ENCODE data around the gene NLRP5. TPM values are rescaled to one million over a fixed set of nuclear protein-coding genes. Genes with fewer than 3 reads are reported as not detected.

The NLRP5 gene
- total and polyA plus RNA-seq, 2 of the 4 experiments (the other 2 are of a cell fraction): not detected

GRCh38 chr19:56079609-56080008 is 93.0 kb downstream of the NLRP5 start:
- intact Hi-C loops (cut with micrococcal nuclease): loop anchor here (1.0 to 2.0 kb wide), 5 partner anchors 41 to 254 kb away; partner anchors contain the start of genes ZNF444 and ZNF787
- H2BK20ac ChIP-seq (ENCODE audit: low read depth, low read length): no peak overlapping the region
- no peak overlapping the region for H3K4me2 ChIP-seq (ENCODE audit: low read depth, low read length)
- H3K79me1 ChIP-seq (ENCODE audit: low read depth in 1 of 2, low read length in 2 of 2): peaks cover 0 to 3% of the 10 kb centered on the region in 2 experiments; a peak in 1 of 4 replicates
- H2AK5ac ChIP-seq (ENCODE audit: low read depth, low read length): no peak overlapping the region
- no peak overlapping the region for H4K5ac ChIP-seq (ENCODE audit: low read depth, low read length)
- H2BK120ac ChIP-seq (ENCODE audit: low read depth, low read length): no peak overlapping the region
- no peak overlapping the region for H3K27ac ChIP-seq (ENCODE audit: insufficient read depth, low read length)
- no peak for ATAC-seq (ENCODE audit: low read depth)
- H3K4me1 ChIP-seq (ENCODE audit: control insufficient read depth, insufficient read depth, low read length): peaks cover 4% of the 10 kb centered on the region; the same call in 1 of the 2 replicates
- no peak overlapping the region for H3K18ac ChIP-seq (ENCODE audit: low read depth, low read length)
- ChIA-PET POLR2A (ENCODE audit: unreplicated experiment) (no interaction called here), CTCF (interaction anchor here (1.3 to 3.8 kb wide), 4 partner anchors 13 to 253 kb away, joined by 3 to 22 read pairs (median 4); no protein-coding TSS in a partner anchor)
- no TSS peak for BruUV-seq (replicated peaks)
- H3K27me3 ChIP-seq (ENCODE audit: control insufficient read depth, insufficient read depth, low read length): no peaks in the 10 kb centered on the region
- H3K9me3 ChIP-seq (ENCODE audit: control insufficient read depth, insufficient read depth, low read length): no peaks in the 10 kb centered on the region
- H2BK5ac ChIP-seq (ENCODE audit: low read depth, low read length, poor library complexity, severe bottlenecking): no peak overlapping the region
- no peak overlapping the region for H2AFZ ChIP-seq (replicated peaks; ENCODE audit: low read length, poor library complexity)
- H3K9ac ChIP-seq (ENCODE audit: low read depth, low read length): no peak overlapping the region
- H4K91ac ChIP-seq (ENCODE audit: insufficient read depth, low read depth, low read length): no peak overlapping the region
- TF ChIP-seq BHLHE40 (IDR thresholded peaks at IDR 0.05; ENCODE audit: low read depth, low read length) (no peak), FOS (IDR thresholded peaks at IDR 0.05; ENCODE audit: low read depth, low read length) (no peak), MAZ (IDR thresholded peaks at IDR 0.05; ENCODE audit: borderline replicate concordance, low read depth, low read length) (no peak), POLR2A (IDR thresholded peaks at IDR 0.05; ENCODE audit: low read depth, low read length) (no peak), CEBPB (IDR thresholded peaks at IDR 0.05; ENCODE audit: low read depth, low read length) (no peak), NFE2L2 (IDR thresholded peaks at IDR 0.05; ENCODE audit: low read depth, low read length) (no peak), CHD1 (IDR thresholded peaks at IDR 0.05; ENCODE audit: low read depth, low read length) (no peak), USF2 (IDR thresholded peaks at IDR 0.05; ENCODE audit: low read depth, low read length) (no peak), RCOR1 (IDR thresholded peaks at IDR 0.05; ENCODE audit: insufficient replicate concordance, low read length) (no peak), MXI1 (IDR thresholded peaks at IDR 0.05; ENCODE audit: borderline replicate concordance, low read depth, low read length) (no peak)
- TF ChIP-seq, protein P1, sequence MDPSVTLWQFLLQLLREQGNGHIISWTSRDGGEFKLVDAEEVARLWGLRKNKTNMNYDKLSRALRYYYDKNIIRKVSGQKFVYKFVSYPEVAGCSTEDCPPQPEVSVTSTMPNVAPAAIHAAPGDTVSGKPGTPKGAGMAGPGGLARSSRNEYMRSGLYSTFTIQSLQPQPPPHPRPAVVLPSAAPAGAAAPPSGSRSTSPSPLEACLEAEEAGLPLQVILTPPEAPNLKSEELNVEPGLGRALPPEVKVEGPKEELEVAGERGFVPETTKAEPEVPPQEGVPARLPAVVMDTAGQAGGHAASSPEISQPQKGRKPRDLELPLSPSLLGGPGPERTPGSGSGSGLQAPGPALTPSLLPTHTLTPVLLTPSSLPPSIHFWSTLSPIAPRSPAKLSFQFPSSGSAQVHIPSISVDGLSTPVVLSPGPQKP (IDR thresholded peaks at IDR 0.05; ENCODE audit: borderline replicate concordance, low read depth, low read length): no peak
- TF ChIP-seq, protein P2, sequence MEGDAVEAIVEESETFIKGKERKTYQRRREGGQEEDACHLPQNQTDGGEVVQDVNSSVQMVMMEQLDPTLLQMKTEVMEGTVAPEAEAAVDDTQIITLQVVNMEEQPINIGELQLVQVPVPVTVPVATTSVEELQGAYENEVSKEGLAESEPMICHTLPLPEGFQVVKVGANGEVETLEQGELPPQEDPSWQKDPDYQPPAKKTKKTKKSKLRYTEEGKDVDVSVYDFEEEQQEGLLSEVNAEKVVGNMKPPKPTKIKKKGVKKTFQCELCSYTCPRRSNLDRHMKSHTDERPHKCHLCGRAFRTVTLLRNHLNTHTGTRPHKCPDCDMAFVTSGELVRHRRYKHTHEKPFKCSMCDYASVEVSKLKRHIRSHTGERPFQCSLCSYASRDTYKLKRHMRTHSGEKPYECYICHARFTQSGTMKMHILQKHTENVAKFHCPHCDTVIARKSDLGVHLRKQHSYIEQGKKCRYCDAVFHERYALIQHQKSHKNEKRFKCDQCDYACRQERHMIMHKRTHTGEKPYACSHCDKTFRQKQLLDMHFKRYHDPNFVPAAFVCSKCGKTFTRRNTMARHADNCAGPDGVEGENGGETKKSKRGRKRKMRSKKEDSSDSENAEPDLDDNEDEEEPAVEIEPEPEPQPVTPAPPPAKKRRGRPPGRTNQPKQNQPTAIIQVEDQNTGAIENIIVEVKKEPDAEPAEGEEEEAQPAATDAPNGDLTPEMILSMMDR (conservative IDR thresholded peaks at IDR 0.05; ENCODE audit: low read depth, low read length): no peak
- no peak for DNase-seq
- H3K36me3 ChIP-seq (ENCODE audit: control insufficient read depth, insufficient read depth, low read length): no peaks in the 10 kb centered on the region
- H2BK15ac ChIP-seq (ENCODE audit: low read depth, low read length): no peak overlapping the region
- no peak overlapping the region for H3K23ac ChIP-seq (ENCODE audit: low read depth, low read length)
- 0 out of 2 replicates have a peak, but pooled peaks cover 2% of the 10 kb centered on the region for H3K9me1 ChIP-seq (ENCODE audit: insufficient read depth, low read length)
- peaks cover 7% of the 10 kb centered on the region; the same call in 1 of the 2 replicates for H4K20me1 ChIP-seq (ENCODE audit: insufficient read depth, low read length)
- H3K14ac ChIP-seq (replicated peaks; ENCODE audit: low read depth, low read length): no peak overlapping the region
- no peak overlapping the region for H3K56ac ChIP-seq (ENCODE audit: extremely low read depth, insufficient read depth, low read length)
- in situ Hi-C loops (cut with MboI; ENCODE audit: low sequenced_read_pairs): loop anchor here (5.0 to 10.0 kb wide), 2 partner anchors 88 to 175 kb away; no protein-coding TSS in a partner anchor
- H3K4ac ChIP-seq (ENCODE audit: low read depth, low read length): no peak overlapping the region
- no peak overlapping the region for H2AK9ac ChIP-seq (replicated peaks; ENCODE audit: low read depth, low read length, poor library complexity)
- H4K8ac ChIP-seq (ENCODE audit: low read depth in 2 of 2, low read length in 2 of 2): no peak overlapping the region
- WGBS, 2 experiments (ENCODE audit: extremely low coverage in 2 of 2, insufficient read length in 1 of 2): 83% methylated on average over 2 of the region's 7 CpGs; no CpG with 5 or more reads in 1 of the 2 experiments
- no peak overlapping the region for H3K4me3 ChIP-seq (ENCODE audit: insufficient read depth, low read depth, low read length)
- dilution Hi-C loops (cut with HindIII; ENCODE audit: low sequenced_read_pairs, unreplicated experiment): no loop called here
